Stimulated activated CD4-positive, alpha-beta T cell treated with anti-CD3 and anti-CD28 coated beads, TNF-alpha, amount 100 ng/mL, for 1 hour (primary cell): ENCODE measurements around the gene CFAP54.
"Not testable (repeated sequence)": the region's sequence is repeated elsewhere in the genome, so short reads cannot be mapped to it uniquely, and the experiment has no call there.

Source experiments
- DNase-seq, 3 donors: peaks; one replicate each; pipeline ENCODE4 v3.0.0-alpha.2; 2020; ENCODE audit warnings: low read depth in 3 of 3, low spot score in 1 of 3

The CFAP54 gene

DNA sequence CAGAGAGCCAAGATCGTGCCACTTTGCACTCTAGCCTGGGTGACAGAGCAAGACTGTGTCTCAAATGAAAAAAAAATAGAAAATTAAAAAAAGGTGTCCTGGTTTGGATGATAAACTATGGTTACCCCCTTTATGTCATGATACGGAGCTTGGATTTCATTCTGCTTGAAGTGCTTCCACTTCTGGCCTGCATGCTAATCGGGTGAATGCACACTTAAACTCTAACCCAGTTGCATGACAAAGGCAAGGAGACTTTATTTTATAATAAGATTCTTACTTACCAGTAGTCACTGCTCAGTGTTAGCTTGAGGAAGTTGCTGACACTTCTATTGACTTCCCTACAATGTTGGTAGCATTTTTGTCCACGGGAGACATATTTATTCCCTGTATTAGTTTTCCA is 24.3 kb downstream of the CFAP54 start:
- DNase-seq = no peak

DNA sequence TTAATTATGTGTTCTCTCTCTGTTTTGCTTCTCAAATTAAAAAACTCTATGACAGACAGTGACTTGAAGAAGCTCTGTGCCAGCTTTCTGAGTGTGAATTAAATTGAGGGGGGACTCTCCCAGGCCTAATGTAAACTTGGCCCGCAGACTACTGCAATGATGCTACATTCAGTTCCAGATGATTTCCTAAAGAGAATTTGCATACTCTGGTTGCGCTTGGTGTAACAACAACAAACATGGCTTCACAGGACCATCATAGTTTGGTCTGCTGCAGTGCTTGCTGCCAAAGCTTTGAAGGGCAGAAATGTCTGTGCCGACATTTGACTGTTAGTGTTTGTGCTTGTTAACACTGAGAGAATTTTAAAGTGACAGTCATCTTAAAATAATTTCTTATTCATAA is 25.0 kb downstream of the CFAP54 start:
- no peak for DNase-seq

DNA sequence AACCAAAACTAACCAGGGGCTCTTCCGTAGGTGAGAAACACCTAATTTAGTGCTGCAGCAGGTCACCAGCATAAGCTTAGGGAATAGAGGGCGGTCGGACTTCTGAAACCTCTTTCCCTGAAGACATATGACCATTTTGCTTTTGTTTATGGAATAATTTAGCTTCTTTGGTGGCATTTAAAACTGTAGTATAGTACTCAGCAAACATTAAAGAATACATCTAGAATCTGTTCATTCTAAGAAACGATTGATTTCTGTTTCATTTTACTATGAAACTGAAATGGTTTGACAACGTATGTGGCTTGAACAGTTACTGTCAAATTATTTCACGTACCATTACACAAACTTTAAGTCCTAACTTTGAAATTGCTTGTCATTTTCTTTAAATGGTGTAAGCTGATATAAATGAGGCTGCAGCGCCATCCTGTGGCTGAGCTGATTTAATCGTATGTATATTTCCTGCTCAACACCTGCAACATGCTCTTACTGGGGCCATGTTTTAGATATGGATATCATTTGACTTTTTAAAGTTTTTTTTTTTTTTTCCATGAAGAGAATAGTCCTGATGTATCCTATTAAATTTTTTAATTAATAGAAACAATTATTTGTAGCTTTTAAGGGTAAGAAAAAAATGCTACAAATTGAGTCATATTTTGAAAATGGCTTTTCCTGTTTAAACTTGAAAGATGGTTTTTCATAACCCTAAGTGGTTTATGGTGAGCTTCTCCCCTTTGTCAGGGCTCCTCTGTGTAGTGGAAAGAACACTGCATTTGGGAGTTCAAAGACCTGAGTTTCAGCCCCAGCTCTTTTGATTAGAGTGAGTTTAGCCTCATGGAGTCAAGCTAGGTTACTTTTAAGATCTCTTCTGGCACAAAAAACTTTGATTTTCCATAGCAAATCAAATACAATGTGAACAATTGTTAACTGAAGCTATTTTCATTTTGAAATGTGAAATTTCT is 27.4 kb downstream of the CFAP54 start:
- DNase-seq = peak; percentile 60 to 79 (median 66)

DNA sequence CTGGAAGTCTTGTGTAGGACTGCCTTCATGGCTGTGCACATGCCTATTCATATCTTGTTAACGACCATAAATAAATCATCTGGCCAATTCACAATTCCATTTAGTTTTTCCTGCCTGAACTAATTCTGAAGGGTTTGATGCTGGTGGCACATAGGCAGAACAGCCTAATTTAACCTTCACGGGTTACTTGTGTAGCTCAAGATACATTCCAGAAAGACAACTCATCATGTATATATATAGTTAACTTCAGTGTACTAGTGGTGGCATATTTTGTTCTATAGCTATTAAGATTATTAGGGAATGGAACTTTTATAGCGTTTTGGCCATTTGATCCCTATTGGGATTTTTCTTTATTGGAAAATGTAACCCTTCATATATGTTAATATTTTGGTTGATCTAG is 31.4 kb downstream of the CFAP54 start:
- DNase-seq = no peak

DNA sequence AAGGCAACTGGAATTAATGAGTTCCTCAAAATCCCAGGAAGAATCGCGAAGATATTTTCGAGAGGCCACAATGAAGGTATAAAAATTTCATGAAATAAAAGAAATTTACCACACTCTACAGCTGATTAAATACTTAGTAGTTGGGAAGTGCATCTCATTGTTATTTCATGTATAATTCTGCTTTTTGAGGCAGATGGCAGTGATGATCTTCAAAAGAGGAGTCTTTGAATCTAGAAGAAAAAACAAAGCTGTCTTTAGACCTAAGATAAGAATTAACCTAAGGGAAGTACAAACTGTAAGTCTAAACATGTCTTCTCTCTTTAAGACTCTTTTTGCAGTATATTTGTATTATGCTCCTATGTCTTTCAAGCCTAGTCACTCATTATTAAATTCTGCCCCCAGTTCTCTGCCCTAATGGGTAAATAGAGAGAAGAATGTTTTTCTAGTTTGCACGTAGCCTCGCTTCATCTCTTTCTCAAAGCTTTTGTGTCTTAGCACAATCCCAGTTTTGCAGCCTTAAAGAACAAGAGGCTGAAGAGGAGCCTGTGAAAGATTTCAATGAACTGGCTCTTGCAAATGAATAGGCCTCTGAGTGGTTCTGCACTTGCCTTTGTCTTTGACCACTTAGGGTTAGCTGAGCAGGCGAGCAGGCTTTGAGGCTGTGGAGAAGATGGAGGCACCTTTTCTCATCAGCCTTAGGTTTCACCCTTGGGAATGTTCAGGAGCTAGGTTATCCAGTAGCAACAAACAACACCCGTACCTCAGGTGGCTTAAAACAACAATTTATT is 32.7 kb downstream of the CFAP54 start:
- DNase-seq = no peak

DNA sequence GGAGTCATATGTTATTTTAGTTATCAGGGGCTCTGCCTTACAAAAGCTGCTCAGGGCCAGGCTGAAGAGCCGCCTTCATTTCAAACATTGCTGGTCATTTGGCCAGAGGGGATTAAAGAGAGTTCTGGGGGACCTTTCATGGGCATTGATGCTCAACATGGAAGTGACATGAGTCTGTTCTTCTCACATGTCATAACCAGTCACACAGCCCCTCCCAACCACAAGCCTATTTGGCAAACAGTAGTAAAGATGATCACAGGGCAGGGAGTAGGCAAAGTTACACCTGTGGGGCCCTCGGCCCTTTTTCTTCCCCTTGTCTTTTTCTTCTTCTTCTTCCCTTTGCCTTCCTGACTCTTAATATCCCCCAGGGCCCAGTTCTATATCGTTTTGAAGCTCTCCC is 33.3 kb downstream of the CFAP54 start:
- DNase-seq = no peak

DNA sequence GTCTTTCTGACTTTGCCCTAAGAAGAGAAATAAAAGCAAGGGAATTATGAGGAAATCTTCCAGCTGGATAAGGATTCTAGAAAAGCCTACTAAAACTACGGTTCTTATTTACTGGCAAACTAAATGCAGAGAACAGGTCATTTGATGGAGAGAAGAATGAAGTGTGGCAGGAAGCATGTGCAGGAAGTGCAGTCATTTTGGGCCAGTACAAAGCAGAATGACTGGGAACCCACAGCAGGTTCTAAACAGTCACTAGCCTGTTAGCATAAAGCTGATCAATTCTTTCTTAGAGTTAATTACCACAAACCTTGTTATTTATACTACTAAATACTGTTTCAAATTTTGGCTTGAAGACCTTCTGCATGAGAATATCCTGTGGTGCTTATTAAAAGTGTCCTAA is 36.7 kb downstream of the CFAP54 start:
- no peak for DNase-seq

DNA sequence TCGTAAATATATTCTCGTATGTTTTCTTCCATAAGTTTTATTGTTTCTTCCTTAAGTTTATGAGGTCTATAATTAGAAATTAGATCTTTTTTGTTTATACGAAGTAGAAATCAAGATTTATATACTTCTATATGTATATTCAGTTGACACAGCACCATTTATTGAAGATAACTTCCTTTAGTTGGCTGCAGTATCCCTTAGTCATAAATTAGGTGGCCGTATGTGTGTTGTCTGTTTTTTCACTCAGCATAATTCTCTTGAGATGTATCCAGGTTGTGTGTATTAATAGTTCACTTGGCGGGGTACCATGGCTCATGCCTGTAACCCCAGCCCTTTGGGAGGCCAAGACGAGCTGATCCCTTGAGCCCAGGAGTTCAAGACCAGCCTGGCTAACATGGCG is 40.5 kb downstream of the CFAP54 start:
- DNase-seq = no peak

DNA sequence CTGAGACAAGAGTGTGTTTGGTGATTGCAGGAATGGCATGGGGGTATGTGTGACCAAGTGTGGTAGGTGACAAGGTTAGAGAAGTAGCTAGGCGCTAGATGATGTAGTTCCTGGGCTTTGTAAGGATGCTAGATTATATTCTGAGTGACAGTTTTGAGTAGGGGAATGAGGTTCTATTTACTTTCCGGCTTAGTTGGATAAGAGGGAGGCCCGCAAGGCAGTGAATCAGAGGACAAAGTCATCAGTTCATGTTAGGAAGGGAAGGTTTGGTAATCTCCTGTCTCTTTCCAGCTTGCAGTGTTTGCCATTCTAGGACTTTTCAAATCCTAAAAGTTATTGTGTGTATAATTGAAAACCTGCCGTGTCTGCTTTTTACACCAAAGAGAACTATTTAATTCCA is 45.0 kb downstream of the CFAP54 start:
- no peak for DNase-seq

DNA sequence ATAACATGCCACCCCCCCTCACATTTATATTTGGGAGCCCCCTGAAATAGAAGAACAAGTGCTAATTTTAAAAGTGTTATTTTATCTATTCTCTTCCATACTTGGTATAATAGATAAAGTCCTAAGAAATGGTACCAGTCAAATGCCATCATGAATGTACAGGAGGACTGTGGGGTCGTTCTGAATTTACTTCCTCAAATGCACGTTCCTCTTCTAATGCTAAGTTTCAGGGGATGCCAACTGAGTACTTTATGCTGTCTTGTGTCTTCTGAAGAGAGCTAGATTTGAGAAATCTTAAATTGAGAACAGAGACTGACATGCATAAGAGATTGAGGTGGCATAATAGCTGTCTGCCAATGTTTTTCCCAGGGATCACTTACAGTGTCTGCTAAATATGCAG is 59.0 kb downstream of the CFAP54 start:
- no peak for DNase-seq

DNA sequence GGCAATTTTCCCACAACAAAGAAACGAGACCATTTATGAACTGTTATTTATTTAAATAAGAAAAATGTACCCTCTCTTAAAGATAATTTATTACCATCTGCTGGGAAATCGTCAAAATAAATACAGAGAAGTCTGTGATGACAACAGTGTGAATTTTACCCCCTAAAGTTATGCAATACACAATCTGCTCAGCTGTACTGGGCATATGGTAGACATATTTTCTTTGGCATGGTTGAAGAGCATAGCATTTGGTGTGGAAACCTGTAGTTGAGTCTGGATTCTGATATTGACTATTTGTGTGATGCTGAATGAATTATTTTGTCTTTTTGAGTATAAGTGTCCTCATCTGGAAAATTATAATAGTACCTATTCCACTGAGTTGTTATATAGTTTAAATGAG is 60.0 kb downstream of the CFAP54 start:
- DNase-seq = no peak

DNA sequence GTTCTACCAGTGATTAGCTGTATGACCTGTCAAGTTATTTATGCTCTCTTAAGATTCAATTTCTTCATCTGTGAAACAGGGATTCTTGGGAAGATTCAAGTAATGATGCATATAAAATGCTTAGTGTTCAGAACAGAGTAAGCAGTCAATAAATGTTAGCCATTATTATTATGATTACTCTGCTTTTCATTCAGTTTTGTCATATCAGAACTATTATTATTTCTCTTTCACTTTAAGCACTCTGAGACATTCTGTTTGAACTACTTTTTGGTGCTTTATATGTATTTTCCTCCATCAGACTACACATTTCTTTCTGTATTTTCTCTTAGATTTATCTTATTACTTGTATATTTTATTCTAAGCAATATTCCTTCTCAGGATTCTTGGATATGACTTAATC is 81.2 kb downstream of the CFAP54 start:
- no peak for DNase-seq

DNA sequence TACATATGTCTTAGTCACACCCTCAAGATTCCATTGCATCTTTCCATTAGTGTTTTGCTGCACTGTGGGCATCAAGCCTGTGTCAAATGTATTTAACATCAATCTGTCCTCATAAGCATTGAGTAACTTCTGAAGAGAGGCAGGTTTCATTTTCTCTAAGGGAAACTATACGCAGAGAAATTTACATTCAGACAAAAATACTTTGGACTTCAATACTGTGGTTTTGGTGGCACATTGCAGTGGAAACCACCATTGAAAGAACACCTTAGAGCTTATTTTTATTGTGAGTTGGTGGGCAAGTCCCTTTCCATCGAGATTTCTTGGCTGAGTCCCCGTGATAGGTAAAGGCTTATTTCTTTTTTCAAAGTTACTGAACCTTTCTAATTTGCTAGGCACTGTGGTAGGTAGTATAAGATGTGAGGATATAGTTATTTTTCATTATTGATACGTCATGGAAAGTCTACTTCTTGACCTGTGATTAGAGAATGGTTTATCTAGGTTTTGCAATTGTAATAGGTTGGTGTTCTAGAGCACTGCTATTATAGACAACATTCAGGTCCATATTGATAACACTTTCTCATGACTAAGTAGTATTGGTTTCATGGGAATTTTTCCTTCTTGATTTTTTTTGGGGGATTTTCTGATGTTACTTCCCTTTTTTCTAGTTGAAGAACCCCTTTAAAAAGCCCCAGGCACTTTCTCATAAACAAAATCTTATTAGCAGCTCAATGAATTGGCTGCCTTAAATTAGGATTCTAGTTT is 81.9 kb downstream of the CFAP54 start:
- no peak for DNase-seq

DNA sequence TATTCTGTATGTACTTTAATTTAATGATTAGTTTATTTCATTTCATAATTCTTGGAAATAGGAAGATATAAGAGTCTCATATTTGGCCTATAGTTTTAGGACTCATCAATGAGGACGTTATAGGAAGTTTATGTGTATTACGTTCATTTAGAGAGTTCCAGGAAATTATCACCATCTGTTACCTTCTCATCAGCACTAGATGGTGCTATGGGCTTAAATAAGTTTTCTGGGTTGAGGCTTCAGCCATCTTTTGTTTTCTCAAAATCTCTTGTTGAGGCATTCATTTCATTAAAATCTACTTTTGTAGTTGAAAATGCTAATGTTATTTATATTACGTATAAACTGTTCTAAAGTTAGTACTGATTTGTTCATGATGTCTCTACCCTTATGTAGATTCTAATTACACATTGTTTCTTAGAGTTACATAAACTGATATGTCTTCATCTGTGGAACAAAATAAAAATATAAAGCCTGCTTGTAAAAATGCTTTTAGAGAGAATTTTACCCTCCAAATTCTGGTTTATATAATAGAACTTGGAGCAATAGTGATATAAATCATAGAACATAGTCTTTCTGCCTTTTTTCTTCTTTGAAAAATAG is 89.2 kb downstream of the CFAP54 start:
- DNase-seq = no peak

DNA sequence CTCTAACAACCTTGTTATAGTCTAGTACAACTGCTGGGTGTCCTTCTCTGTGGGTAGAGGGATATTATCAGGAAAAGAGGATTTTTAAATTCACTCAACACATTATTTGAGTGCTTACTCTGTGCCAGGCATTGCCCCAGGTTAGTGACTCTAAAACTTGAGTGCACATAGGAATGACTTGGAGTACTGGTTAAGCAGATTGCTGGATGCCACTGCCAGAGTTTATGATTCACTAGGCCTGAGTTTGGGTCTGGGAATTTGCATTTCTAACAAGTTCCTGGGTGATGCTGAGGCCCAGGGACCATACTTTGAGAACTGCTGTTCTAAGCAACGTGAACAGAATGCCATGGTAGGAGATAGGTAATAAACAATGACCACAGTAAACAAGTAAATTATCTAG is 96.6 kb downstream of the CFAP54 start:
- DNase-seq = no peak

DNA sequence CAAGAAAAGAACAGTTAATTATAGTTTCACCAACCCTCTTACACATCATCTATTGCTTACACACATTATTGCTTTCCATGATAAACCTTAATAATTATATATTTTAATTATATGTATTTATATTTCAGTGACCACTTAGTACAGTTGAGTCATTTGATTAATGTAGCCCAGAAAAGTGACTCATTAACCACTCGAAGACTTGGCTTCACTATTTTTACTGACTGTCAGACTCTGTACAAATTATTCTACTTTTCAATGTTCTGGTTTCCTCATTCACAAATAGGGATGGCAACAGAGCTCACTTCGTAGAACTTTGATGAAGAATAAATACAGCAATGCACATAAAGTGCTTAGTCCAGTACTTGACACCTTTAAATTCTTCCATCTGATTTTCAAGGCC is 98.3 kb downstream of the CFAP54 start:
- no peak for DNase-seq

DNA sequence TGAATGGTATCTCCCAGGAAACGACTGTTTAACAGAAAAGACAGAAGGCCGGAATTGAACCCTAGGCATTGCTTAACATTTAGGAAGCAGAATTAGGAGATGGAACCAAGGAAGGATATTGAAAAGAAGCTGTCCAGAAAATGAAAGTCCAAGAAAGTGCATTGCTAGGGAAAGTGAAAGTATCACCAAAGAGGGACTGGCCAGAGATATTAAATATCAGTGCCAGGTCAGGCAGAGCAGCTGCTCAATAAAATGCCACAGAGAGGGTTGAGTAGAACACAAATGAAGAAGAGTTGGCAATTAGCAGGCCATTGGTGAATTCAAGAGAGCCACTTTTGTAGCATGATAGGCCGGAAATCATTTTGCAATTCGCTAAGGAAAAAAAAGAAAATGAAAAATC is 101.6 kb downstream of the CFAP54 start:
- no peak for DNase-seq

DNA sequence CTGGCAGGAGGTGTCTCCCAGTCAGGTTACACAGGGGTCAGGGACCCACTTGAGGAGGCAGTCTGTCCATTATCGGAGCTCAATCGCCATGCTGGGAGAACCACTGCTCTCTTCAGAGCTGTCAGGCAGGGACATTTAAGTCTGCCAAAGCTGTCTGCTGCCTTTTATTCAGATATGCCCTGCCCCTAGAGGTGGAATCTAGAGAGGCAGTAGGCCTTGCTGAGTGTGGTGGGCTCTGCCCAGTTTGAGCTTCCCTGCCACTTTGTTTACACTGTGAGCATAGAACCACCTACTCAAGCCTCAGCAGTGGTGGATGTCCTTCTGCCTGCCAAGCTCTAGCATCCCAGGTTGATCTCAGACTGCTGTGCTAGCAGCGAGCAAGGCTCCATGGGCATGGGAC is 115.0 kb downstream of the CFAP54 start:
- DNase-seq = not testable (repeated sequence)

DNA sequence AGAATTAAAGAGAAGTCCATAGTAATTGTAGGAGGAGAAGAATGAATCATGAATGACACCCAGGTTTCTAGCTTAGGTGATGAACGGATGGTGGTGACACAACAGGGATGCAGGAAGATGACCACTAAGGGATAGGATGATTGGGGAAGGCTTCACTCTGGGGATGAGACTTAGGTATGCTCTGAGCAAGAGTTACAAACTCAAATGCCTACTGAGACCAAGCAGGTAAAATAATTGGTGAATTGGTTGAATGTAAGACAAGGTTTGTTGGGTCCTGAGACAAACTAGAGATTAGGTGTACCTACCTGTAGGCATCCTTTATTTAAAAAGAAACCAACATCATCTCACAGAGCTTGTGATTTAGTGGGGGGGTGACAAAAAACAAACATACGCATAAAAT is 116.3 kb downstream of the CFAP54 start:
- no peak for DNase-seq

DNA sequence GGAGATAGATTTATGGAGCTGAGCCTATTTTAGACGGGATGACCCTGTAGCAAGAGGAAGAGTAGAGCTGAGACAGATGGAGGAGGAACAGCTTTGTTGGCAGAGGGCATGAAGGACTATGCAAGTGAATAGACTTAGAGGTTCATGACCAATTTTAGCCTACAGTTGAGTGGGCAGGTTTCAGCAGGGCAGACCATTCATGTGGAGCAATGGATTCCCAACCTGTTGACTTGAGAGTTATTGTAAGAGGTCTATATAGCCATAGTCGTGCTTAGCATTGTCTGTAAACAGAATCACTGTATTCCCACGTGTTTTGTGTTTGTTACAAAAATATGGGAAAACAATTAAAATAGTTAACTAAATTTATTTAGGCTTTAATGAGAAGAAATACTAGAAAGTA is 116.8 kb downstream of the CFAP54 start:
- DNase-seq = no peak

DNA sequence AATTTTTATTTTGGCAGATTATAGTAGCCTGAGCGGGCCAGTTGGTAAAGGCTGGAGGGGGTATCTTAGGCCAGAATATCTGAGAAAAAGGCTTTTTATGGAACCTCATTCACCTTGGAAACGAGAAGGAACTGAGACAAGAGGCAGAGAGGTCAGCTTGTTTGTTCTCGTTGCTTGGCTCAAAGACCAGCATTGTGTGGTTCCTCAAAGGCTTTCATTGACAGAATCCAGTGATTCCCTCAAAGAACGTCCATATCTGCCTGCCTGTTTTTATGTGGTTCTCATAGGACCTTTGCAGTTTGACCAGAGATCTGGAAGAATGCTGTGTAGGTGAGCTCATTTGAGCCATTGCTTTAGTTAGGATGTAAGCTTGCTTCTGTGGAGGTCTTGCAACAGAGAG is 117.3 kb downstream of the CFAP54 start:
- no peak for DNase-seq
